ENCODE measurements around the gene NHLRC2.

DNA sequence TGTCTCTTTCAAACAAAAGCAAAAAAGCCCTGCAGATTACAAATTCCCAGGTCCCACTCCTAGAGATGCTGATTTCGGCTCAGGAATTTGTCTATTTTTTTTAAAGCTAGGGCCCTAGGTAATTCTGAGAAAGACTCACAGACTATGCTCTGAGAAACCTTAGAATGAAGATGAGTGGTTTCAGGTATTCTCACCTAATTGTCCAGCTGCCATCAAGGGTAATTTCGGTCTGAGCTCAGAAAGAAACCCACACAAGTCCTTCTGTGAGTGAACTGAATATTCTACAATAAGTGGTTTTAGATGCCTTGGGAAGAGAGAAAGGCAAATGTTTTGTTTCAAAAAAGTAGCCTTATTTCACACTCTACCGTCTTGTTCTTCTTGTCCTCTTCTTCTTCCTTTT is 46.3 kb upstream of the NHLRC2 start:
- TF ChIP-seq, protein P1, sequence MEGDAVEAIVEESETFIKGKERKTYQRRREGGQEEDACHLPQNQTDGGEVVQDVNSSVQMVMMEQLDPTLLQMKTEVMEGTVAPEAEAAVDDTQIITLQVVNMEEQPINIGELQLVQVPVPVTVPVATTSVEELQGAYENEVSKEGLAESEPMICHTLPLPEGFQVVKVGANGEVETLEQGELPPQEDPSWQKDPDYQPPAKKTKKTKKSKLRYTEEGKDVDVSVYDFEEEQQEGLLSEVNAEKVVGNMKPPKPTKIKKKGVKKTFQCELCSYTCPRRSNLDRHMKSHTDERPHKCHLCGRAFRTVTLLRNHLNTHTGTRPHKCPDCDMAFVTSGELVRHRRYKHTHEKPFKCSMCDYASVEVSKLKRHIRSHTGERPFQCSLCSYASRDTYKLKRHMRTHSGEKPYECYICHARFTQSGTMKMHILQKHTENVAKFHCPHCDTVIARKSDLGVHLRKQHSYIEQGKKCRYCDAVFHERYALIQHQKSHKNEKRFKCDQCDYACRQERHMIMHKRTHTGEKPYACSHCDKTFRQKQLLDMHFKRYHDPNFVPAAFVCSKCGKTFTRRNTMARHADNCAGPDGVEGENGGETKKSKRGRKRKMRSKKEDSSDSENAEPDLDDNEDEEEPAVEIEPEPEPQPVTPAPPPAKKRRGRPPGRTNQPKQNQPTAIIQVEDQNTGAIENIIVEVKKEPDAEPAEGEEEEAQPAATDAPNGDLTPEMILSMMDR (IDR thresholded peaks at IDR 0.05): no peak
- TF ChIP-seq POLR2A (IDR thresholded peaks at IDR 0.05): no peak

All from thyroid gland (tissue), 4 donors.